DND-41 (cell line): ENCODE results near the gene HIGD2A.

Experiments
- CTCF ChIP-seq: IDR thresholded peaks from 2 replicates; pipeline ENCODE4 v1.5.1; 2012; ENCODE audit warnings: borderline replicate concordance, low read length, moderate library complexity, mild to moderate bottlenecking; ENCODE audit not compliant: poor library complexity, severe bottlenecking; ENCODE audit errors: extremely low read depth
- EZH2 ChIP-seq: IDR thresholded peaks from 3 replicates; pipeline ENCODE4 v1.6.1; 2012; ENCODE audit warnings: borderline replicate concordance, low read depth, mild to moderate bottlenecking, moderate library complexity, low read length, inconsistent platforms; ENCODE audit not compliant: severe bottlenecking

GRCh38 chr5:176414704-176415103, 26.2 kb downstream of the HIGD2A start:
- TF ChIP-seq CTCF (no peak), EZH2 (no peak)
